Colonic mucosa (tissue), 4 donors: Measurements from ENCODE around the gene UTP11. TPM values are rescaled to one million over a fixed set of nuclear protein-coding genes. Genes with fewer than 3 reads are reported as not detected.

ENCODE experiments used
- DNase-seq: peaks from one replicate; pipeline ENCODE4 v3.0.0-alpha.2; 2020
- H3K27ac ChIP-seq: fragments of 200-600 bp; one replicate; pipeline ENCODE4 v1.8.0; 2021
- H3K27me3 ChIP-seq: fragments of 200-600 bp; one replicate; pipeline ENCODE4 v1.8.0; 2021
- H3K36me3 ChIP-seq: fragments of 200-600 bp; one replicate; pipeline ENCODE4 v1.8.0; 2021
- H3K4me1 ChIP-seq: fragments of 200-600 bp; one replicate; pipeline ENCODE4 v1.8.0; 2021; ENCODE audit warnings: mild to moderate bottlenecking
- H3K4me3 ChIP-seq: fragments of 200-600 bp; one replicate; pipeline ENCODE4 v1.8.0; 2021
- H3K9ac ChIP-seq, 2 donors: one replicate each; pipeline ENCODE4 v1.7.0; 2013; ENCODE audit warnings: control low read depth in 2 of 2, low read depth in 2 of 2, low read length in 2 of 2
- H3K9me3 ChIP-seq: fragments of 200-600 bp; one replicate; pipeline ENCODE4 v1.8.0; 2021
- intact Hi-C: fragments of 100-400 bp; cut with DNase I; formaldehyde crosslinking; loops from one replicate; pipeline ENCODE4 v1.14.1; 2022
- total RNA-seq, 2 donors: library from RNA; stranded (reverse); fragmentation: NEBNext Ultra II Directional in 1 of 2; extraction: Animal tissue kit (Norgen Biotek cat#: 25700) in 1 of 2; gene quantifications; one replicate each; pipeline ENCODE4 v1.2.1, GENCODE V29; 2021
- TF ChIP-seq, protein P1 (sequence below): fragments of 200-600 bp; IDR thresholded peaks from one replicate; pipeline ENCODE4 v1.8.0; 2022; ENCODE audit warnings: antibody characterized with exemption, mild to moderate bottlenecking
- donor health status: healthy.
- donor health status: DM: no; HTN: no; CAD: no.
- donor health status: DM: no; HTN: no; CAD: no.

UTP11 gene
- total RNA-seq, 2 donors from 2014 or later = 18.4 to 25.6 TPM

DNA sequence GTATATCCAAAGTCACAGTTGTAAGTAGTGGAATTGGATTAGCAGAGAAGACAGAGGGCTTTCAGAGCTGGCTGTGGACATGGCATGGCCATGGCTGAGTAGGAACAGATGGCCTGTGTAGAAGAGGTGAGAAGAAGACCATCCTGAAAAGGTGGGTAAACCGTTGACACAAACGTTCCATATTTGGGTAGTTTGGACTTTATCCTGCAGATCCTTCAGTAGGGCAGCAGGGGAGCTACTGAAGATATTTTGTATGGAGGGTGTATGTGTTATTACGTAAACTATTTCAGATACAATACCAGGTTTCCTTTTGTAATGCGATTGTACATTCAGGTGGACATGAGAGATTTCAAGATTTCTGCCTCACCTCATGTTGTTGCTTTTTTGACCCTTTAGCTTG, 1.6 kb downstream of the UTP11 start:
- no peaks in the 10 kb centered on the region for H3K27me3 ChIP-seq
- H3K4me3 ChIP-seq = no peak overlapping the region
- H3K9me3 ChIP-seq = no peaks in the 10 kb centered on the region
- H3K4me1 ChIP-seq = no peaks in the 10 kb centered on the region
- H3K9ac ChIP-seq = no peak overlapping the region
- intact Hi-C loops = no loop called here
- no peak for DNase-seq
- no peak overlapping the region for H3K27ac ChIP-seq
- H3K36me3 ChIP-seq = peaks cover 6% of the 10 kb centered on the region
- TF ChIP-seq, protein P1, sequence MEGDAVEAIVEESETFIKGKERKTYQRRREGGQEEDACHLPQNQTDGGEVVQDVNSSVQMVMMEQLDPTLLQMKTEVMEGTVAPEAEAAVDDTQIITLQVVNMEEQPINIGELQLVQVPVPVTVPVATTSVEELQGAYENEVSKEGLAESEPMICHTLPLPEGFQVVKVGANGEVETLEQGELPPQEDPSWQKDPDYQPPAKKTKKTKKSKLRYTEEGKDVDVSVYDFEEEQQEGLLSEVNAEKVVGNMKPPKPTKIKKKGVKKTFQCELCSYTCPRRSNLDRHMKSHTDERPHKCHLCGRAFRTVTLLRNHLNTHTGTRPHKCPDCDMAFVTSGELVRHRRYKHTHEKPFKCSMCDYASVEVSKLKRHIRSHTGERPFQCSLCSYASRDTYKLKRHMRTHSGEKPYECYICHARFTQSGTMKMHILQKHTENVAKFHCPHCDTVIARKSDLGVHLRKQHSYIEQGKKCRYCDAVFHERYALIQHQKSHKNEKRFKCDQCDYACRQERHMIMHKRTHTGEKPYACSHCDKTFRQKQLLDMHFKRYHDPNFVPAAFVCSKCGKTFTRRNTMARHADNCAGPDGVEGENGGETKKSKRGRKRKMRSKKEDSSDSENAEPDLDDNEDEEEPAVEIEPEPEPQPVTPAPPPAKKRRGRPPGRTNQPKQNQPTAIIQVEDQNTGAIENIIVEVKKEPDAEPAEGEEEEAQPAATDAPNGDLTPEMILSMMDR = no peak

DNA sequence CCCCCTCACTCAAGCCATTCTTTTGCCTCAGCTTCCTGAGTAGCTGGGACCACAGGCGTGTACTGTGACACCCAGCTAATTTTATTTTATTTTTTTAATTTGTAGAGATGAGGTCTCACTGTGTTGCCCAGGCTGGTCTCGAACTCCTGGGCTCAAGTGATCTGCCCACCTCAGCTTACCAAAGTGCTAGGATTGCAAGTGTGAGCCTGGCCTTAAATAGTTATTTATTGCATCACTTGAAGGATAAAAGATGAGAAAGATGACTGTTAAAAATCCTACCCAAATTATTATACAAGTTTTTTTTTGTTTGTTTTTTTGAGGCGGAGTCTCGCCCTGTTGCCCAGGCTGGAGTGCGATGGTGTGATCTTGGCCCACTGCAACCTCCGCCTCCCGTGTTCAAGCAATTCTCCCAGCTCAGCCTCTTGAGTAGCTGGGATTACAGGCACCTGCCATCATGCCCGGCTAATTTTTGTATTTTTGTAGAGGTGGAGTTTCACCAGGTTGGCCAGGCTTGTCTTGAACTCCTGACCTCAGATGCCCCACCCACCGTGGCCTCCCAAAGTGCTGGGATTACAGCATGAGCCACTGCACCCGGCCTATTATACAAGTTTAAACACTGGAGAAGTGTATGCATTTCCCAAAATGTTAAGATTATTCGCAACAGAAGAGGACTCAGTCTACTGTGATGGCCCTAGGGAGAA, 2.3 kb downstream of the UTP11 start:
- Histone ChIP-seq H3K27ac (no peak overlapping the region), H3K4me1 (no peaks in the 10 kb centered on the region), H3K9ac (no peak overlapping the region), H3K9me3 (no peaks in the 10 kb centered on the region), H3K27me3 (no peaks in the 10 kb centered on the region), H3K36me3 (peaks cover 10% of the 10 kb centered on the region), H3K4me3 (no peak overlapping the region)
- TF ChIP-seq, protein P1 = no peak
- no peak for DNase-seq
- intact Hi-C loops = no loop called here

DNA sequence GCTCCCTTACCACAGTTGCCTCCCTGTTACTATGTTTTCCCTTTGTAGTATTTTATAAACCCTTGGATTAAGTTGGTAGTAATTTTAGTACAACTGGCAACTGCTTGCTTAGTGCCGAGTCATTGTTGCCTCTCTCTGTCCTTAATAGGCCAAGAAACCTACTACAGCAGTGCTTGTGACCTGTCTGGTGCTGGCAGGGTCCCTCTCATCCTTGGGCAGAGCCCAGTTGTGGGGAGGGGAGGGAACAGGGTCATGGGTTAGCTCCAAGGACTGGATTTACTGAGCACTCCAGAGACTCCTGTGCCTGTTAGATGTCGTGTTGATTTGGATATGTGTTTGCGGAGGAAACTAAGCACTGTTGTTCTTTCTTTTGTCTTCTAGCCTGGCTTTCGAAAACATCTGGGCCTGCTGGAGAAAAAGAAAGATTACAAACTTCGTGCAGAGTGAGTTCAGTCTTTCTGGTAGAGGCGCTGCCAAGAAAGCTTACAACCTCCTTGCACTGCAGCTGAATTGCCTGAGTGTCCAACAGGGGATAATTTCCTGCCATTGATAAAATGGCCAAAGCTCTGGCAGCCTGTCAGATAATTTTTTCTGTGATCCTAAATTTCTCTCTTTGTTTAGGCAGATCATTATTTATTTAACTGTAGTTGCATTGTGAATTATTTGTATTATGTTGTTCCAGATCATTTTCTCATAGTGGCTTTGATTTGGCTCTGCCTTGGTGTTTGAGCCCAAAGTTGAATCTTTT, 3.6 kb downstream of the UTP11 start:
- TF ChIP-seq, protein P1 = no peak
- Histone ChIP-seq H3K36me3 (peaks cover 10% of the 10 kb centered on the region), H3K9me3 (no peaks in the 10 kb centered on the region), H3K4me3 (no peak overlapping the region), H3K27ac (no peak overlapping the region), H3K9ac (no peak overlapping the region), H3K4me1 (no peaks in the 10 kb centered on the region), H3K27me3 (no peaks in the 10 kb centered on the region)
- no peak for DNase-seq
- intact Hi-C loops = no loop called here

DNA sequence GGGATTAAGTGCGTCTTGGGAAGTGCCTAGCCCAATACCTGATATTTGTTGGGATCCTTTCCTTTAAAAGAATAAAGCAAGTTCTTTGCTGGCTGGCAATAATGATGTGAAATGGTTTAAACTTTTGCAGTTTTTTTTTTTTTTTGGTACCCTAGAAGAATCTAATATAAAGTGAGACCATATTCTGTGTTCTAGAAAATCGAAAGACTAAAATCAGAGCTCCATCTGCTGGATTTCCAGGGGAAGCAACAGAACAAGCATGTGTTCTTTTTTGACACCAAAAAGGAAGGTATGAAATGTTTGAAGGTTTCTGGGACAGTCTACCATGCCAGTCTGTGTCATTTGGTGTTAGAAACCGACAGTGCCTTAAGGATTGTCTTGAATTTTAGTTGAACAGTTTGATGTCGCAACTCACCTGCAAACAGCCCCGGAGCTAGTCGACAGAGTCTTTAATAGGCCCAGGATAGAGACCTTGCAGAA, 6.4 kb downstream of the UTP11 start:
- no peaks in the 10 kb centered on the region for H3K4me1 ChIP-seq
- peaks cover 10% of the 10 kb centered on the region for H3K36me3 ChIP-seq
- no peak for DNase-seq
- intact Hi-C loops = no loop called here
- H3K4me3 ChIP-seq = no peak overlapping the region
- no peaks in the 10 kb centered on the region for H3K27me3 ChIP-seq
- no peaks in the 10 kb centered on the region for H3K9me3 ChIP-seq
- no peak overlapping the region for H3K9ac ChIP-seq
- TF ChIP-seq, protein P1 = peak; percentile 33
- H3K27ac ChIP-seq = no peak overlapping the region

DNA sequence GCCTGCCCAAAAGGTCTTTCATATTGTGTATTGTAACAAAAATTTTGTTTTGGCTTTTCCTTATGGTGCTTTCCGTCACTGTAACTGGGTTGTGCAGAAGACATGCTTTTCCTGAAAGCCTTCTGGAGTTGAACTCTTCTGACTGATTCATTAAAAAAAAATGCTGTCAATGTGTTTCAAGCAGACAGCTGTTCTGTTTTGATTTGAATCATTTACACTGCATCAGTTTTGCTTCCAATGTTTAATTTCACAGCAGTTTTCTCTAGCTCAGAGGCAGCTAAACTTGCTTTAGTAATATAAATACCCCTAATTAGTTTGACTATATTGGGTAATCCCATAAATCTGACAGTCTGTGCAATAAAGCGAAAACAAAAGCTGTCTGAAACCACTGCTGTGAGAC, 7.9 kb downstream of the UTP11 start:
- no peak for DNase-seq
- Histone ChIP-seq H3K9ac (no peak overlapping the region), H3K4me3 (no peak overlapping the region), H3K36me3 (peaks cover 12% of the 10 kb centered on the region), H3K27me3 (no peaks in the 10 kb centered on the region), H3K27ac (no peak overlapping the region), H3K9me3 (no peaks in the 10 kb centered on the region), H3K4me1 (no peaks in the 10 kb centered on the region)
- intact Hi-C loops = no loop called here
- TF ChIP-seq, protein P1 = no peak
